Activated CD4-positive, alpha-beta T cell treated with anti-CD3 and anti-CD28 coated beads, Interleukin-2, amount 50 U/mL, for 48 hours (primary cell): ENCODE measurements around the gene ACAT1.
"Not testable (repeated sequence)": the region's sequence is repeated elsewhere in the genome, so short reads cannot be mapped to it uniquely, and the experiment has no call there.

ENCODE experiments used
- DNase-seq, 2 experiments: peaks; one replicate each; pipeline ENCODE4 v3.0.0-alpha.2; 2020

Gene ACAT1

DNA sequence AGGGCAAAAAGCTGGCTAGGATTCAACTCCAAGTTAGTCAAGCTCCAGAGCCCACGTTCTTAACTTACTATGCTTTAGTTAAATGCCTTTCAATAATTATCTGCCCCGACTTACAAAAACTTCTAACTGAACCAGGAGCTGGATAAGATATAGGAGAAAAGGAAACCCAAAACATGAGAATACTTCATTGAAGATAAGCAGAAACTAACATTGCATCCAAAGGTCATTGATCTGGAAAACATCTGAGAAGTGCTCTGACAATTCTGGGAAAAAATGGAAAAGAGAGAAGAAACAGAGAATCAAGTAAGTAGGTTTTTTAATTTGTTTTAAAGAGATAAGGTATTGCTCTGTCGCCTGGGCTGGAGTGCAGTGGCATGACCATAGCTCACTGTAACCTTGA is 27.2 kb downstream of the ACAT1 start:
- DNase-seq: no peak

DNA sequence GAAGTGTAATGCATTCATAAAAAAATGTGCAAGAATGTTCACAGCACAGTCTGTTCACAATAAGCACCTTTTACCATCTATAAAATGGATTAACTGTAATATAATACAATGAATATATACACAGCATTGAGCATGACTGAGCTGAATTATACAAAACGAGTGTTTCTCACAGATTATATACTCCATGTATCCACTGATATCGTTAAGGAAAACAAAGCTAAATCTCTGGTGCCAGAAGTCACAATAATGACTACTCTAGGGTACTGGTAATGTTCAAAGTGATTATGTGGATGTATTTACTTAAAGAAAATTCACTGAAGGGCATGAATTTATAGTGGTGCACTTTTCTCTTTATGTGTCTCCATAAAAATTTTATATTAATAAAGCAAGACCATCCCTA is 33.2 kb downstream of the ACAT1 start:
- DNase-seq: no peak

DNA sequence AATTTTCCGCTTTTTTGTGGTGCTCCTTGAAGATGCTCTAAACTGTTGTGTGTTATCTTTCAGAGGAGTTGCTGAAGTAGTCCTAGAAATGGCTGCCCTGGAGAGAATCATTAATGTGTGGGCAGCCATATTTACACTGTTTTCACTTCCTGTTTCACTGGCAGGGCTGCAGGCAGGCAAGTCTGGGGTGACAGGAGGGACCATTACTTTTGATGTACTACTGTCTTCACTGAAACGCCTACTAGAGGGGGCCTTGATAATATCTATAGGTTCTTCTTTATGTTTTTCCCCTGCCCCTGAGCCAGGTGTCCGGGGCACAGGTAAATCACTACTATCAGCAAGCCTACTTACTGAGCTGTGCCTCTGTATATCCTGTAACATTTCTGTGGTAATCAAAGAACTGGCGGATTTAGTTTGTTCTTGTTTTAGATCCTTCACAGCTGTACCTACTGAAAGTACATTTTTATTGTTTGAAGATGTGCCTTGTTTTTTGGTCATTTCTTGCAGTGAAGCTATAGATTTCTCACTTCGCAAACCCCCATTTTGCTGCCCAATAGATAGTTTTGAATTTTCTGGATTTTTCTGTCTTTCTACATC is 39.7 kb downstream of the ACAT1 start:
- no peak for DNase-seq

DNA sequence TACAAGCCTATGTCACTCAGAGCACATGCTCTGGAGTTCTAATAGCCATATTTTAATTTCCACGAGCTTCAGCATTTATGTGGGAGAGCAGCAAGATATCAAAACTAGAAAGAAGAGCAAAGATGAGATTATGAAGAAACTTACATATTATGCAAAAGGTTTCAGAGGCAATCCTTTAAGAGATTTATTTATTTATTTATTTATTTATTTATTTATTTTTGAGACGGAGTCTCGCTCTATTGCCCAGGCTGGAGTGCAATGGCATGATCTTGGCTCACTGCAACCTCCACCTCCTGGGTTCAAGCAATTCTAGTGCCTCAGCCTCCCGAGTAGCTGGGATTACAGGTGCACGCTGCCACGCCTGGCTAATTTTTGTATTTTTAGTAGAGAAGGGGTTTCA is 41.5 kb downstream of the ACAT1 start:
- DNase-seq: not testable (repeated sequence)

DNA sequence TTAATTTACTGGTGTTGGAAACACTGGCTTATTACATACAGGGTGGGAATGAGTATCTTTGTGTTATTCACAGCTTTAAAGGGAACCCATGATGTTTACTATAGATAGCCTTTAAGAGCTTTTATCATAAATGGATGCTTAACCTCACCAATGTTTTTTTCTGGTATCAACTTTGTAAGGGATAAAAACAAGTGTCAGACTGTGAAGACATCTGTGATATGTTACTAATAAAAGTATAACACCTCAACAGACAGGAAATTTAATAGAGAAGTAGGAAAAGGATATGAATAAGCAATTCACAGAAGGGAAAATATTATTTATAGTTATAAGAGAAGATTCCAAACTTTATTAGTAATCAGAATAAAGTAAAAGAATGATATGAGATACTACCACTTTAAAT is 46.3 kb downstream of the ACAT1 start:
- DNase-seq: no peak

DNA sequence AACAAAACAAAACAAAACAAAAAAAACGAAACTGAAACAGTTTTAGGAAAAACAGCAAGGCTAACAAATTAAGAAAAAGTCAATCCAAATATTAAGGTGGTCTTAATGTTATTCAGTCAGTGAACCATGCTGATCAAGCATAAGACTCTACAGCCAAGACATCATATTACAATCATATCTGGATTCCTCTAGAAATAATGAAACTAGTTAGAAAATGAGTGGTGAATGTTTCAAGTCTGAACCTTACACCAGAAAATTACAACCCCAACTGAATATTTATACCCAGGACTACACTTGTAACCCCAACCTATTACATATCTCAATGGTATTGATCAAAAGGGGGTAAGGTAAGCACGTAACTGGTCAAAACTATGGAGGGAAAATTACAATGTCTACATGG is 48.8 kb downstream of the ACAT1 start:
- DNase-seq: no peak

DNA sequence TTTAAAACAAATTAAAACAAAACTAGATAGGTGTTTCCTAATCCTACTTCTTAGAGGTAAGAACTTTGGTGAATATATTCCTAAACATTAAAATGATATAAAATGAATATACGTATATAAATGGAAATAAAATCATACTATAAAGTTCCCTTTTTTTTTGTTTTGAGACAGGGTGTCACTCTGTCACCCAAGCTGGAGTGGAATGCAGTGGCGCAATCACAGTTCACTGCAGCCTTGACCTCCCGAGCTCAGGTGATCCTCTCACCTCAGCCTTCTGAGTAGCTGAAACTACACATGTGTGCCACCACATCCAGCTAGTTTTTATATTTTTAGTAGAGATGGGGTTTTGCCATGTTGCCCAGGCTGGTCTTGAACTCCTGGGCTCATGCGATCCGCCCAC is 56.2 kb downstream of the ACAT1 start:
- no peak for DNase-seq

DNA sequence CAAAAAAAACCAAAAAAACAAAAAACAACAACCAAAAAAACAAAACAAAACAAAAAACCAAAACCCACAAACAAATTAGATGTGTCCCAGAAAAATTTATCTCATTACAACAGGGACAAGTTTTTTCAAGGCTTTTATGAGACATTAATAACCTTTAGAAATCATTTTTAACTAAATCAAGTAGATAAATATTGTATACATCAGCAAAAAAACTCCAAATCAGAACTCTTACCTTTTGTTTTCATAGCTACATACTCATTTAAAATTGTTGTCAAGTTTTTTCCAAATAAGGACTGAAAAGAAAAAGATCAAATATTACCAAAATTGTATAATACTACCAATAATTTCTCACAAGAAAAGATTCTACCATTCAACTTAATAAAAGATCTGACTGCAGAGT is 72.4 kb downstream of the ACAT1 start:
- no peak for DNase-seq

DNA sequence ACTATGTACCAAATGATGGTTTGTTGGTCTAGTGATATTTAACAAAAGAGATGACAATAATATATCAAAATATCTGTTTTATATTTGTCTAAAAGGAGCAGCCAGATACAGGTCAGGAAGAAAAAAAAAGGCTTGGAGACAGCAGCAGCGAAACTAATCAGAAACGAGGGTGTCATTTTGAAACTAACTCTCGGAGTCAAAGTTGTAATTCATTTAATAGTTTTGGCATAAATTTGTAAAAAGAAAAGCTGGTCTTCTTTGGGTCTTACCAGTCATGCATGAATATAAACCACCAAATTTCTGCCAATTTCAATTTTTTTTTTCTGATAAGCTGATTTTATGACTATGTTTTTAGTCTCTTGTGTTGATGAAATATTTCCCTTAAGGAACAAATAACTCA is 75.5 kb downstream of the ACAT1 start:
- DNase-seq: no peak
